Astrocyte of the hippocampus (primary cell): Measurements from ENCODE around the gene RBM18.
A peak's percentile ranks its signal among the peaks of the same experiment; 100 is the strongest.

Experiments used
- DNase-seq: peaks from one replicate; pipeline ENCODE4 v3.0.0; 2011; ENCODE audit warnings: low read depth, low spot score

RBM18 gene

DNA sequence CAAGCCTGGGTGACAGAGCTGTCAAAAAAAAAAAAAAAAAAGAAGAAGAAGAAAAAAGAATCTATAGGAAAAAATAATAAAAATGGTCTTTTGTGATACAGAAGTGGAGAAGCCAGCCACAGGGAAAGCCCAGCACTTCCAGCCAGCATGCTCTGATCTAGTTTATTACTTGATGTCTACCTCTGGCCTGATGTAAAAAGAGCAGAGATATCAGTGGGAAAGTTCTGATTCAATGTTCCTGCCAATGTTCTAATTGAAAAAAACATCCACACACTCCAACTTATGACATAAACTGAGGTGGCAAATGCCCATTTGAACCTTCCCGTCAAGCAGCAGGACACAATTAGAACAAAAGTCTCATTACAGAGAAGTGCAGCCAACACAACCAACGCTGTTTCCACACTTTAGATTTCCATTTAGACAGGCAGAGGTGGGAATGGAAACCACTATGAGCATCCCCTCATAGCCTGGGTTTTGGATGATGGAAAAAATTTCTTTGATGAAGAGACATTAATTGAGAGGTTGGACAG is 5.7 kb downstream of the RBM18 start:
- no peak for DNase-seq

DNA sequence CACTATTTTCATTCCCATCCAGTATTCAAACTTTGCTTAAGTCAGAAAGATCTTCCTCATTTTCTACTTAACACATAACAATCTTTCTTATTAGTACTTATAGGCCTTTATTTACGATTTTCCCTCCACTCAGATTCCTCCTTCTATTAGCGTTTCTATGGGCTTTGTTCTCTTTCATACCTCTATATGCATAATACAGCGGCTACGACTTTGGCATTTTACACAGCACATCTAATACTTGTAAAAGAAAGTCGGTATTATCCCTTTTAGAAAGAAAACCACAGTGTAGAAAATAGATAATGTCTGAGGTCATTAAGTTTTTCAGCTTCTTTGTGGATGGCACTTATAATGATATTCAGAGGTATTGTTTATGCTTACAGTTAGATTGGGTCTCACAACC is 8.4 kb downstream of the RBM18 start:
- DNase-seq: no peak

DNA sequence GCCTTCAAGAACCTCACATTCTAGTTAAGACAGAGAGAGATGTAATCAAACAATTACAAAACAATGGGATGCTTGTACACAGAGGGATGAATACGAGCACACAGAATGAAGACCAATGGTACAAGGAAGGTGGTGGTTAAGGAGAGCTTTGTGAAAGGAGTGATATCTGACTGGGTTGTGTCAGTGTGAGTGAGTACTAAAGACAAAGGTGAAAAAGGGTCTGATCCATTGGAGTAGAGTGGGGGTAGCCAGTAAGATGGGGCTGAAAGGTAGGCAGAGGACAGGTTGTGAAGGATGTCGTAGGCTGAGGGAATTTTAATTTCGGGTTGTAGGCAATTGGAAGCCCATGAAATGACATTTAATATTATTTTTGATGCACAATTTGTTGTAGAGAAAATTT is 9.9 kb downstream of the RBM18 start:
- no peak for DNase-seq

DNA sequence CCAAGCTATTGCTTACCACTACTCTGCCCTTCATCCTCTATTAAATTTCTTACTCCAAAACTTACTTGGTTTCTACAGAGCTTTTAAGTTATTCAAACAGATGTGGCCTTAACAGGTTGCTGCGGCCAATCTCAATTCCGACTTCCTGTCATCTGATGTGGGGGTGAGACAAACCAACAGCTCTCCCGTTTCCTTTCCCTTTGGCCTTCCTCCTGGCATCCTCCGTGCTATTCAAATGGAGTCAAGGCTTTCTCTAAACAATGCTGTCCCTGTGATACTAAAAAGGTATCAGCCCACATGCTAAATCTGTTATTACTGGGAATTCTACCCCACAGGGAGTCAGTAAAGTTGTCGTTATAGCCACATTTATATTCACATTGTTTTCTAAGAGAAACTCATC is 11.8 kb downstream of the RBM18 start:
- DNase-seq: no peak

DNA sequence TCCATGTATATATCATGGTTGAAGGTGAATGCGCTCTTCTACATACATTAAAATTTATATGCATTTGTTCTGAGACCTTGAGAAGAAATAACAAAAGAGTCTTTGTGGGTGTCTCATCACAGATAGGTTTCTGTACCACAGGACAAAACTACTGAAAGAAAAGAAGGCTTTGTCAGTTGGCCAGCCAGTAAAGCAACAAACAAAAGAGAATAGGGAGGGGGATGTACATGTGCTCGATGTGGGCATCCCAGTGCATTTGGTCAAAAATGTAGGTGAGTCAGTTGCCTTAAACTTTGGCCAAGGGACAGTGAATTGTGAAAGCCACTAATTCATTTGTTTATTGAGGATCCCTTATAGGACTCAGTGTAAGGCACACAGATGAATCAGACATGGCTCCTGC is 13.3 kb downstream of the RBM18 start:
- DNase-seq: no peak

DNA sequence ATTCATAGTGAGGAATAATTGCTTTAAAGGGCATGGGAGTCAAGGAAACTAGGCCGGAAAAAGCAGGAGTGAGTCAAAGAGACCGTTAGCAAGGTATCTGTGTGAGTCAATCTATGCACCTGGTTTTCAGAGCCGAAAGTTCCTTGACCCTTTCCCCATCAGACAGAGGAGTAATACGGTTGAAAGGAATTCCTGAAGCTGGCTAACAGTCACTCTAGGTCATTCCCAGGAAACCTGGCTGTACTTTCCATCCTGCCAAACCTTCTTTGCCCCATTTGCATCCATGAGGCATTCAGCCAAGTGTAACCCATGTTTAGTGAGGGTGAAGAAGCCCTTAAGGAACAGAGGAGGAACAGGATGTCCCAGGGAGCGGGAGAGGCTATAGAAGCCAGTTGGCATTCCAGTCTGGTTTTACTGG is 16.2 kb downstream of the RBM18 start:
- DNase-seq: no peak

DNA sequence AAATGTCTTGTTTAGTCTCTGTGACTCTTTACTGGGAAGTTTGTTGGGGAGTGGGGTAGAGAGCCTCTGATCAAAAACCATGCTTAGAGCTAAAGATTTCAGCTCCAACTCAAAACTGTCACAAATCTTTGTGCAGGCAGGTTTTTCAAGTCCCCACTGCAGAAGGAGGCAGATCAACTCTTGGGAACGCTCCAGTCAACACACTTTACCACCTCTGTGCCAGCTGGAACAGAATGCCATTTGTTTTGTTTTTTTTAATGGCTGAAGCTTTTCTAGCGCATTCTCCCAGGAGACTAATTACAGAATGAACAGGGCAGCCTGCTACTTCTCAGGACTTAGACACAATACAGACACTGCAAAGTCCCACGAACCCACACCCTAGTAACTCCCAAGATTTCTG is 18.0 kb downstream of the RBM18 start:
- DNase-seq: no peak

DNA sequence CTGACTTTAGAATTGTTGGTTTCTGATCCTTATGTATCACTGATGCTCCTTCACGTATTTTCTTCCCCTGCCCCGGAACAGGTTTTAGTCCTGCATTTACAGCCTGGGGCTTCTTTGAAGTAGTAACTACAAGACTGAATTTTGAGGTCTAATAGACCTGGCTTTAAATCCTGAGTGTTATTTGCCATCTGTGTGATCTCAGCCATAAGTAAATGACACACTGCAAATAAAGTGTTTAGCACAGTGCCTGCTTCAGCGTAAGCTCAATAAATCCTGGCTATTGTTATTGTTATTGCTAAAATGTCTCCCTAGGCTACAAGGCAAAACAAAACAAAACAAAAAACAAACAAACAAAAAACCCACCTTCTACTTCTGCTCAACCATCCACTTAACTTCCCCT is 20.3 kb downstream of the RBM18 start:
- no peak for DNase-seq

DNA sequence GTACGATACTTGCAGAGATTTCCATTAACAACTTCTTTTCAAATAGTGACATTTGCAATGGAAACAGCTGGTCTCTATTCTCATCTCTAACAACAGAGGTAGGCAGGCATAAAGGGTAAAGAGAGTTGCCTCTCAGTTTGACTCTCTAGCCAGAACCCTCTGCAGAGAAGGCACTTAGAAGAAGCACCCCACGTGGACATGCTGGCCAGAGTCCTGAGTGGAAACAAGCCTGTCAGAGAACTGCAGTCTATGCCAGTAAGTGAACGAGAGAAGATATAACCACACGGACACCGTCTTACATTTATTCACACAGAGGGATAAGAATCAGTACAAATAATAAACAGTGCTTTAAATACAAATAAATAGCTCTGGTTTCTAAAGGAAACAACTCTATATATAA is 24.9 kb downstream of the RBM18 start:
- DNase-seq: no peak

DNA sequence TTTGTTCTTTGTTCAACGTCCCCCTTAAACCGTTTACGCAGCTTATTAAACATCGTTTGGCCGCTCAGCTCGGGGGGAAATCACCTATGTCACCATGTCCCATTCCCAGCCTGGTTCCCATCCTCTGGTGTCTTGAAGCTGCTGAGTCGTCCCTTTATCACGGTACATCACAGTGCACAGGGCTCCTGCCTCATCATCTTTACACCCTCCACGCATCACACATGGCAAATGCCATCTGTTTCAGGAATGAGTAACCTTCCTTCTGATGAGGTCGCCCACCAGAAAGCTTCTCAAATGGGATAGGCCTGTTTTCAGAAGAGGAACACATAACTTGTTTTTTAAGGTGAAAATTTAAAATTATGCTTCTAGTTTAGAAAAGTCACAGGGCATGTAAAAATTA is 28.0 kb downstream of the RBM18 start:
- DNase-seq: no peak

DNA sequence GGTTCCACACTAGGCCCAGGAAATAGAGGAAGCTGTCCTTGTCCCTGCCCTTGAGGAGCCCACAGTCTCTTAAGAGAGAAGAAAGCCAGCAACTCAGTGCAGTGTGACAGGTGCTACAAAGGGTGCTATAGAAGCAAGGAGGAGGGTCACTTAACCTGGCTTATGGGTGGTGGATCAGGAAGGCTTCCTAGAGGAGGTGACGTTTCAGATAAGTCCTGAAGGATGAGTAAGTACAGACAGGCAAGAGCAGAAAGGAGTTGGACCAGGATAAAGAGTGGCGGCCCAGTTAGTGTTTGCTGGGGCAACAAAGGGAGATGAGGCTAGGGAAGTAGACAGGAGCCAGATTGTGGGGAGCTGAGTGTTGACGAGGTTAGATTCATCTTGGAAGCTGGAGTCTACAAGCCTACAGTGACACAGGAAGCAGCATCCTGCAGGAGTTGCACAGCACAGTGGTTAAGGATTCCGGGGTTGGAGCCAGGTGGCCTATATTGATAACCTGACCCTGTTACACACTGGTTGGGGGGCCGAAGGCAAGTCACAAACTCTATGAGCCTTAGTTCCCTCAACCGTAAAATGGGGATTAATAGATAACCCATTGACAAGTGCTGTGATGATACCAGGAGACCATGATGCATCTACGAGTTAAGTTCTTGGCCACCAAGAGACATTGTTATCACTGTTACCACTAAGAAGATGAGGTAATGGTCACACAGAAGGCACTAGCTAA is 30.5 kb downstream of the RBM18 start:
- no peak for DNase-seq

DNA sequence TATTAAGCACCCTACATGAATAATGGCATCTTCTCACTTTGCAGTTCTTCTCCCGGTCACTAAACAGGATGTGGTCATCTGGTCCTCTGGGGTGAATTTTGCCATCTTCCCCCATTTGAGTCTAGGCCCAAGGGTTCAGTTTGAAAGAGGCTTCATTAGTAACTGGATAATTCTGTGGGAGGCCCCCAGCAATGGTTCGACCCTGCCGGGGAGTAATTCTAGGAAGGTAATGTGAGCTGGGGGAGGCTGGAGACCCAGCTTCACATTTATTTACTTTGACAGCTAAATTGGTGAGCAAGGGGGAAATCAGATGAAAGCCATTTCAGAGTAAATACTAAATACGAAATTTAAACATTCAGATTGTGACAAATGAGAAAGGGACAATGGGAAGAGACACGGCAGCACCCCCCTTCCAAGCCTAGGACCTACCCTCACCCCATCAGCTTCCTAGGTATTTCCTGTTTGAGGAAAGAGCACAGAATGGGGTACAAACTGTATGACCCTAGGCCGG is 31.8 kb downstream of the RBM18 start:
- DNase-seq: no peak

DNA sequence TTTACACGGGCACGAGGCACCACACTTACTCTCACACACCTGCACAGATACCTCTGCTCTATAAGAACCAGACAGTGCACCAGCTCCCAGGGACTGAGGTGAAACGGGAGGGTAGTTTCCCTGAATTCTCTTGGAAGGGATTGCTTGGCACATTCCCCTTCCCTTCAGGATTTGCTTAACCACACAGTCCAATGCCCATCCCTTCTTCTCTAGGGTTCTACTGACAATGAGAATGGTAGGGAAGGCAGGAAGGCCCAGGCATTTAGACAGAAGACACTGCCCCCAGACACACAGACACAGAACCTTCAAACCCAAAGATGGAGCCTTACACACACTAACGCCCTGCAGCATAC is 35.2 kb downstream of the RBM18 start:
- DNase-seq: no peak

DNA sequence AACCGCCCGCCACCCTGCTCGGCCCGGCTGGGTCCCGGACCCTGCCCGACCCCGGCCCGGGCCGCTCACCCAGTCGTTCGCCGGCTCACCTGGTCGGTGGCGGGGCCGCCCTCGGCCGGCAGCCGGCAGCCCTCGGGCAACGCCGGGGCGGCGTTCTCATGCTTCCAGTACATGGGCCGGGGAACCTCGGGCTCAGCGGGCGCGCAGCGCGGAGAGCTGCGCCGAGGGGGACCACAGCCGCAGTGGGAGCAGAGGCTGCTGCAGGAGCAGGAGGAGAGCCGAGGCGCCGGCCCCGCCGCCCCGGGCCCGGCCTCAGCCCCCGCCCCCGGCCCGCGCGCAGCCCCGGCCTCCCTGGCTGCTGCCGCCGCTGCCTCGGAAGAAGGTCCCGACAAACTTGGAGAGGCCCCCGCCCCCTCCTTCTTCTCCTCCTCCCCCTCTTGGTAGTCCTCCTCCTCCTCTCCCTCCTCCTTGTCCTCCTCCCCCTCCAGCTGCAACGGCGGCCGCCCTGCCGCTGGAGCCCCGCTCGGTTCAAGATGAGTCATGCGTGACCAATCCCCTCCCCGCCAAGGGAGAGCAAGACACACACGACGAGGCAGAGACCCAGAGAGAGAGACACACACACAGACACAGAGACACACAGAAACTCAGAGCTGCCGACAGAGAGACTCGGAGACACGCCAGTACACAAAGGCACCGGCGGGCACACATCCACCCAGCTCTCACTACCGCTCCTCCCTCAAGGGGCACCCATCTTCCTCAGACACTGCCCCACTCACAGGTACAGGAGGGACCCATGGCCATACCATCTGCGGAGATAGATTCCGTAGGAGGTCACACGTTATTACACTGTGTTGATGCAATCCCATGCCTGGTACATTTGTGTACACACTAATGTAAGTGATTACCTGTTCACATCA is 35.8 kb downstream of the RBM18 start, which contains the start of gene LHX6:
LHX6 (minus strand) TSS at position 390 of the 917 bp plus-strand sequence; CDS start at position 173, 217 bp downstream.
- DNase-seq: peak; percentile 53

DNA sequence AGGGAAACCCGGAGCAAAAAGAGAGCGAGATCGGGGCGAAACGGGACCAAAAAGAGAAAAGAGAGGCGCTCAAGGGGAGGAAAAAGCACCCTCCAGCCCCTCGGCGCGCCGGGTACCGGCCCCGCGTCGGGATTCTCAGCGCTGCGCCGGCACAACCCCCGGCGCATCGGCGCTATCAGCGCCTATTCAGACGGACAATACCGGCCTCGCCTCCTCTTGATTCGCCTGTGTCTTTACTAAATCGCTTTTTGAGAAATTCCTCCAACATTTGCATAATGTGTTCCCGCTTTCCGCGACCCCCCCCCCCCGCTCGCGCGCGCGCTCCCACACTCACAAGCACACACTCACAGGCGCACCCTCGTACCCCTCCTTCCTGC is 36.5 kb downstream of the RBM18 start:
- no peak for DNase-seq

DNA sequence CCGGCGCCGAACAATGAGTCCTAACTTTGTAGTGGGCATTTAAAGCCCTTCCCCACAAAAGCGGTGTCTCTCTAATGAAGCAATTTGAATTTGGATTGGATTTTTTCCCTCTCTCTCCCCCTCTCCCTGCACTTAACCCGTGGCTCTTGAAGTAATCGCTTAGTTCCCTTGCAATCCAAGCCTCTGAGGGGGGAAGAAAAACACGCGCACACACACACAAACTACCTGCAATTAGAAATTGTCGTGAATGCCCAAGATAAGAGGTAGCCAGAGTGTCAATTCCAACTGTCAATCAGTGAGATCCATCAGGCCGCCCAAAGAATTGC is 37.1 kb downstream of the RBM18 start:
- DNase-seq: no peak

DNA sequence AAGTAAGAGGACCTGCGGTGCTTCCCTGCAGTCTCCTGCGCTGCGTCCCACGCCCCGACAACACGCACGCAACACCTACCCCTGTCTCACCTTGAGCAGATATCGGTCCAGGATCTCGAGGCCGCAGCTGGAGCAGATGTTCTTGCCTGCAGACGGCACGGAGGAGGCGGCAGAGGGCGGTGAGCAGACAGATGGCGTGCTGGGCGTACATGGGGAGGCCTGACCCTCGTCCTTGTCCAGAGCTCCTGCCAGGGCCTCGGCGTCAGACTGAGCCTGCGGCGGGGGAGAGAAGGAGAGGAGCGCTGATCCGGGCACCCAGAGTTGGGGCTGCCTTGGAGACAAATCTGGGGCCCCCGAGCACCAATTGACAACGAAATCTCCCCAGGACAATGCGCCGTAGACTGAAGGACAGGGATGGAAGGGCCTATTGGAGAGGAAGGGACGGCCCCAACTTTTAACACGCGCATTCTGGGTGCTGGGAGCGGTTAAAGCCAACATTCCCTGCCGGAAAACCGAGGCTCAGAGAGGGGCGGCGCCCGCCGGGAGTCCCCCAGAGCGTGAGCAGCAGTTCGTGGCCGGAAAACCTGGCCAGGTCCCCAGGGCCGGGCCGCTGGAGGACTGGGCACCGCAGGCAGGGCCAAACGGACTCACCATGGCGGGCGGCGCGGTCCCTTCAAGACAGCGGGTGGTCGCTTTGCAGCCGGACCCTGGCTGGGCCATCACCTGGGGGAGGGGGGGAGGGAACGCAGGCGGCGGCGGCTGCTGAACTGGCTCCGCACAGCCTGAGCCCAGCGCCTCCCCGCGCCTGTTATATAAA is 37.7 kb downstream of the RBM18 start:
- DNase-seq: no peak

DNA sequence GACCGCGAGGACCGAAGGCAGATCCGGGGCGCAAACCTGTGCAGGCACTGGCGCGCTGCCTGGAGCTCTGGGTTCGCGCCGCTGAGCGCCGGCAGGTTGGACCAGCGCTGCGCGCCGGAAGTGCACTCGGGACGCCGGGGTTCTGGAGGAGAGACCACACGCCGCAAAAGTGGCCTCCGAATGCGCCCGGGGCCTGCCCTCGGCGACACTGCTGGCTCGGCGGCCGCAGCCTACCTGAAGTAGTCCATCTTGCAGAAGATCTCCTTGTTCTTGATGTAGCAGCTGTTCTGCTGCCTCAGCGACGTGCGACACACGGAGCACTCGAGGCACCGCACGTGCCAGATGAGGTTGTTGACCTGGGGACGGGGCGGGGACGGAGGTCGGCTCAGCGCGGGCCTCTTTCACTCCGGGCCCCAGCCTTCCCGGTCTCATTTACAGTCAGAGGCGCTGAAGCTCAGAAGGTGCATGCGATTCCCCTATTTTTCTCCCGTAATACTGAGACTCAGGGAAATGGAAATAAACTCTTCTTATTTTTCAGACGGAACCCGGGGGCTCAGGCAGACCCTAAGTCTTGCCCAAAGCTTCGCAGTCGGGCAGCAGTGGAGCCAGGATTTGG is 38.4 kb downstream of the RBM18 start:
- no peak for DNase-seq

DNA sequence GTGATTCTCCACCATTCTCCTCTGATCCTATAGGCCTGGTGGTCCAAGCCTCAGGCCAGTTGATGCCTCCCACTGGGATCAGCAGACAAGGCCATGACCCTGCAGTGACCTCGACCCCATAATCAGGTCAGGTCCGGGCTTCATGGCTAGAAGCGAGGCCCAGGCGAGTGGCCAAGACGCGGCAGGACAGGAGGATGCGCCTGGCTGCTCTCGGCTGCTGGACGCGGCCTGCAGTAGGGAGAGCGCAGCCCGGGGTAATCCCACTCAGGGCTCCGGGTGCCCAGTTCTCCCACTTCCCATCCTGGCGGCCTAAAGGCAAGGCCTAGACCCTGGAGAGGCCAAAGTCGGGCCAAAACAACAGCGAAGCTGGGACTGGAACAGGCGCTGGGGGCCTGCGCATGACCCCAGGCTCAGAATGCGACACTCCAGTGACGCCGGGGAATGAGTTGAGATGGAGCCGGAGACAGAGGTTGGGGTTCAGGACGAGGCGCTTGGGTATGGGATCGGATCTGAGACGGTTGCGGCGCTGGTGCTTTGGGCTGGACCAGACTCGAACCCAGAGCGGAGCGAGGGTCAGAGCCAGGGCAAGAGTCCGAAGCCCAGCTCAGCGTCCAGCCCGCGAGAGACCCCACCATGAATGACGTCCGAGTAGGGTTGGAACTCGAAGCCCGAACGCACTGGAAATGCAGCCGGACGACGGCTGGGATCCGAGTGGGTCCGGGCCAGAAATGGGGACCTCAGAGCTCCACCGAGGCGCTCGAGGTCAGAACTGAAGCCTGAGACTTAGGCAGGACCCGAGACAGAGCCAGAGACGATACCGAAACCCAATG is 39.1 kb downstream of the RBM18 start:
- DNase-seq: no peak

DNA sequence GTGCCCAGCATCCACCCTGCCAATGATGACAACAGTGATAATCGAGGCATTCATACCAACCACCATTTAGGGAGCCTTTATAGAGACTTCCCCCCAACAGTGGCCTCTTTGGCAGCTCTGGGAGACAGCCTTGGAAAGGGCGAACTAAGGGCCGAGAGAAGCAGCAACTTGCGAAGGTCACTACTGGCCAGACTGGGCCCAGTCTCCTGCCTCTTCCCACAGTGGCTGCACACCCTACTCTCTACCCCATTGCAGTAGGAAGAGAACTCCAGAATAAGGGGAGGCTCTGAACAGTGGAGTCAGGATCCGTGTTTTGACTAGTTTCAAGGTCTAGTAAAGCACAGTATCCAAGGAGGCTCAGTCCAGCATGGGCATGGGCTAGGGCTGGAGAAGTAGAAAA is 41.2 kb downstream of the RBM18 start:
- no peak for DNase-seq

DNA sequence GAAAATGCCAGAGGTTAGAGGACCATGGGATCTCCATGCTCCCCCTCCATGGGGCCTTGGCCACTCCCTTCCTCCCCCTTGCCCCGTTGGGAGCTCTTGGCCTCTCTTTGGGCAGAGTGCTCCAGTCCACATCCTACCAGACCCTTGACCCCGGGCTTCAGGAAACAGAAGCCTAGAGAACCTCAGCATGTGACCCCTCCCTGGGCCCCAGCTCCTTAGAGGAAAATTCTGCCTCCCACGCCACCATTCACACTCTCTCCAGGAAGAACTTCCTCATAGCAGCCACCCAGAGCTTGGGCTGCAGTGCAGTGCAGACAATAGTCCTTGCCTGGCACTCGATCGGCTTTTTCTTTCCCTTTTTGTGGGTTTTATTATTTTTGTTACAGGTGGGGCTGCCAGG is 41.8 kb downstream of the RBM18 start:
- no peak for DNase-seq
